Dermis microvascular lymphatic vessel endothelial cell (primary cell): ENCODE data around the gene TCERG1L. TPM values are rescaled to one million over a fixed set of nuclear protein-coding genes. Genes with fewer than 3 reads are reported as not detected.
"Not testable (repeated sequence)": the region's sequence is repeated elsewhere in the genome, so short reads cannot be mapped to it uniquely, and the experiment has no call there.

Experiments used
- DNase-seq, 2 donors: peaks; one replicate each; pipeline versions ENCODE4 v3.0.0 to v3.0.0-alpha.2; 2010; ENCODE audit warnings: low read depth in 2 of 2
- total RNA-seq: library from RNA; depleted of rRNA; stranded (reverse); fragments of >200 nt; gene quantifications from 2 replicates; pipeline ENCODE4 v1.2.1, GENCODE V29; 2014

TCERG1L gene
- total RNA-seq, 1 donor from 2014 or later: not detected

- no peak for DNase-seq
These were observed 143.2 kb downstream of the TCERG1L start for GRCh38 chr10:131168238-131168875.

- no peak for DNase-seq
These were observed 144.3 kb downstream of the TCERG1L start for GRCh38 chr10:131167036-131167860.

- no peak for DNase-seq
These were observed 145.0 kb downstream of the TCERG1L start for GRCh38 chr10:131166486-131166885.

- DNase-seq: no peak
These were observed 146.4 kb downstream of the TCERG1L start for GRCh38 chr10:131165092-131165491.

- DNase-seq: no peak
These were observed 148.4 kb downstream of the TCERG1L start for GRCh38 chr10:131162866-131163843.

- no peak for DNase-seq
These were observed 149.3 kb downstream of the TCERG1L start for GRCh38 chr10:131162211-131162610.

- no peak for DNase-seq
These were observed 150.4 kb downstream of the TCERG1L start for GRCh38 chr10:131161087-131161486.

- no peak for DNase-seq
These were observed 151.2 kb downstream of the TCERG1L start for GRCh38 chr10:131160219-131160875.

GRCh38 chr10:131159771-131160170, 151.8 kb downstream of the TCERG1L start:
- no peak for DNase-seq

GRCh38 chr10:131158695-131159094, 152.8 kb downstream of the TCERG1L start:
- no peak for DNase-seq

- no peak for DNase-seq
These were observed 153.6 kb downstream of the TCERG1L start for GRCh38 chr10:131157899-131158298.

GRCh38 chr10:131155876-131156230, 155.7 kb downstream of the TCERG1L start:
- no peak for DNase-seq

GRCh38 chr10:131155218-131155875, 156.2 kb downstream of the TCERG1L start:
- DNase-seq: no peak

- DNase-seq: no peak
These were observed 157.1 kb downstream of the TCERG1L start for GRCh38 chr10:131154306-131155025.

- DNase-seq: not testable (repeated sequence)
These were observed 159.1 kb downstream of the TCERG1L start for GRCh38 chr10:131152456-131152855.

GRCh38 chr10:131150126-131150525, 161.4 kb downstream of the TCERG1L start:
- no peak for DNase-seq

- no peak for DNase-seq
These were observed 161.9 kb downstream of the TCERG1L start for GRCh38 chr10:131149586-131149985.

- no peak for DNase-seq
These were observed 162.4 kb downstream of the TCERG1L start for GRCh38 chr10:131149111-131149510.

- DNase-seq: no peak
These were observed 163.3 kb downstream of the TCERG1L start for GRCh38 chr10:131148270-131148669.
